BLaER1 (cell line): ENCODE measurements around the gene ZFP92.

Source experiments
- H3K27ac ChIP-seq: shearing (Covaris generic); formaldehyde crosslinking; 2 replicates; pipeline ENCODE4 v1.8.1; 2022
- H3K27me3 ChIP-seq: shearing (Covaris generic); formaldehyde crosslinking; 2 replicates; pipeline ENCODE4 v1.8.1; 2022
- H3K36me3 ChIP-seq: shearing (Covaris generic); formaldehyde crosslinking; 2 replicates; pipeline ENCODE4 v1.8.1; 2022
- H3K4me1 ChIP-seq: shearing (Covaris generic); formaldehyde crosslinking; 2 replicates; pipeline ENCODE4 v1.8.1; 2022
- H3K4me2 ChIP-seq: shearing (Covaris generic); formaldehyde crosslinking; 2 replicates; pipeline ENCODE4 v1.8.1; 2022
- H3K4me3 ChIP-seq: shearing (Covaris generic); formaldehyde crosslinking; 2 replicates; pipeline ENCODE4 v1.8.1; 2022
- H3K9ac ChIP-seq: shearing (Covaris generic); formaldehyde crosslinking; 2 replicates; pipeline ENCODE4 v1.8.1; 2022
- H3K9me3 ChIP-seq: shearing (Covaris generic); formaldehyde crosslinking; 2 replicates; pipeline ENCODE4 v1.8.1; 2022
- H4K20me1 ChIP-seq: shearing (Covaris generic); formaldehyde crosslinking; 2 replicates; pipeline ENCODE4 v1.8.1; 2022
- Cebpa-rat ChIP-seq: shearing (Covaris generic); IDR thresholded peaks from 2 replicates; pipeline ENCODE4 v1.8.1; 2022

The ZFP92 gene

DNA sequence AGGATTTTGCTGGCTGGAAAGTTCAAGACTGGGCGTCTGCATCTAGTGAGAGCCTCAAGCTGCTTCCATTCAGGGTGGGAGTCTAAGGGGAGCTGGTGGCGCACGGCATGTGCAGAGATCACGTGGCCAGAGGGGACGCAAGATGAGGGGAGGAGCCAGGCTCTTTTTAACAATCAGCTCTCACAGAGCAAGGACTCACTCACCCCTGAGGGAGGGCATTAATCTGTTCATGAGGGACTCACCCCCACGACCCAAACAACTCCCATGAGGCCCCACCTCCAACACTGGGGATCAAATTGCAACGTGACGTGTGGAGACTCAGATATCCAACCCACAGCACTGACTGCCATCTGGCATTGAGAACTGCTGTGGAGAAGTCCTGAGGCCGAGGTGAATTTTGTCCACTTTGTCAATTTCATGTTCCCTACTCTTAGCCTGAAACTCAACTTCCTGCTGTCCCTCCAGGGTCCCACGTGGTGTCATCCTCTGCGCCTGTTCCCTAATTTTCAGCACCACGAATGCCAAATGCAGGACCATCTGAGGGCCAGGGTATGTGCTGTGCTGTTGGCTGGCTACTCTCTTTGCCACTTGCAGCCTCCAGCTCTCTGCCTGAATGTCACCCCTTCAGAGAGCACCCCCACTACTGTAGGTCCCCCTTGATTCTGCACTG, 5.6 kb downstream of the ZFP92 start:
- no peak for TF ChIP-seq Cebpa-rat
- Histone ChIP-seq H4K20me1 (peaks cover 15% of the 10 kb centered on the region; the same call in 1 of the 2 replicates), H3K36me3 (no peaks in the 10 kb centered on the region), H3K4me2 (peak overlapping the region; percentile 18), H3K9me3 (peaks cover 16% of the 10 kb centered on the region; the same call in 1 of the 2 replicates), H3K27me3 (peaks cover 88% of the 10 kb centered on the region), H3K4me1 (peaks cover 22% of the 10 kb centered on the region), H3K4me3 (no peak overlapping the region), H3K27ac (no peak overlapping the region), H3K9ac (no peak overlapping the region)

DNA sequence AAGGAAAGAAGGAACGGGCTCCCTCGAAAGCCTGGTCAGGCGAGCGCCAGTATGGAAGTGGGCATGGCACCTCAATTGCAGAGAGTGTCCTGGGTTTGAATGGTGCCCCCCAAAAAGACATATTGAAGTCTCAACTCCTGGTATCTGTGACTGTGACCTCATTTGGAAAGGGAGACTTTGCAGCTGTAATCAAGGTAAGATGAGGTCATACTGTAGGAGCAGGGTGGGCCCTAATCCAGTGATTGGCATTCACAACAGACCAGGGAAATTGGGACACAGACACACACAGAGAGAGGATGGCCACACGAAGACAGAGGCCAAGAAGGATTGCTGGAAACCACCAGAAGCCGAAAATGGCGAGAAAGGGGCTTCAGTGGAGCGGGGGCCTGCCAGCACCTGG, 6.4 kb downstream of the ZFP92 start:
- H4K20me1 ChIP-seq: peaks cover 12% of the 10 kb centered on the region; the same call in 1 of the 2 replicates
- H3K36me3 ChIP-seq: no peaks in the 10 kb centered on the region

DNA sequence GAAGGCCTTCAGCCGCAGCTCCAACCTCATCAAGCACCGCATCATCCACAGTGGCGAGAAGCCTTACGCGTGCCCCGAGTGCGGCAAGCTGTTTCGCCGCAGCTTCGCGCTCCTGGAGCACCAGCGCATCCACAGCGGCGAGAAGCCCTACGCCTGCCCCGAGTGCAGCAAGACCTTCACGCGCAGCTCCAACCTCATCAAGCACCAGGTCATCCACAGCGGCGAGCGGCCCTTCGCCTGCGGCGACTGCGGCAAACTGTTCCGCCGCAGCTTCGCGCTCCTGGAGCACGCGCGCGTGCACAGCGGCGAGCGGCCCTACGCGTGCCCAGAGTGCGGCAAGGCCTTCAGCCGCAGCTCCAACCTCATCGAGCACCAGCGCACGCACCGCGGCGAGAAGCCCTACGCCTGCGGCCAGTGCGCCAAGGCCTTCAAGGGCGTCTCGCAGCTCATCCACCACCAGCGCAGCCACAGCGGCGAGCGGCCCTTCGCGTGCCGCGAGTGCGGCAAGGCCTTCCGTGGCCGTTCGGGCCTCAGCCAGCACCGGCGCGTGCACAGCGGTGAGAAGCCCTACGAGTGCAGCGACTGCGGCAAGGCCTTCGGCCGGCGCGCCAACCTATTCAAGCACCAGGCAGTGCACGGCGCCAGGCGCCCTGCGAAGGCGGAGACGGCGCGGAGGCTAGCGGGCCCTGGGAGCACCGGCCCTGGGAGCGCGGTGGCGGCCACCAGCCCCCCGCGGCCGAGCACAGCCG, 9.8 kb downstream of the ZFP92 start:
- H3K36me3 ChIP-seq: no peaks in the 10 kb centered on the region
- no peak overlapping the region for H3K9ac ChIP-seq
- H3K9me3 ChIP-seq: peaks cover 16% of the 10 kb centered on the region; the same call in 1 of the 2 replicates
- H3K4me2 ChIP-seq: no peak overlapping the region
- H3K4me1 ChIP-seq: peaks cover 18% of the 10 kb centered on the region
- H3K27me3 ChIP-seq: peaks cover 85% of the 10 kb centered on the region
- TF ChIP-seq Cebpa-rat: no peak
- H3K4me3 ChIP-seq: no peak overlapping the region
- no peak overlapping the region for H3K27ac ChIP-seq
- H4K20me1 ChIP-seq: no peaks in the 10 kb centered on the region

More for the DNA sequence above, 6.4 kb downstream of the ZFP92 start:
- no peak overlapping the region for H3K27ac ChIP-seq
- peak overlapping the region; percentile 24; the same call in 1 of the 2 replicates for H3K4me2 ChIP-seq
- peaks cover 16% of the 10 kb centered on the region; the same call in 1 of the 2 replicates for H3K9me3 ChIP-seq
- no peak for TF ChIP-seq Cebpa-rat
- H3K9ac ChIP-seq: no peak overlapping the region
- H3K4me3 ChIP-seq: no peak overlapping the region
- H3K4me1 ChIP-seq: peaks cover 18% of the 10 kb centered on the region
- H3K27me3 ChIP-seq: peaks cover 81% of the 10 kb centered on the region

DNA sequence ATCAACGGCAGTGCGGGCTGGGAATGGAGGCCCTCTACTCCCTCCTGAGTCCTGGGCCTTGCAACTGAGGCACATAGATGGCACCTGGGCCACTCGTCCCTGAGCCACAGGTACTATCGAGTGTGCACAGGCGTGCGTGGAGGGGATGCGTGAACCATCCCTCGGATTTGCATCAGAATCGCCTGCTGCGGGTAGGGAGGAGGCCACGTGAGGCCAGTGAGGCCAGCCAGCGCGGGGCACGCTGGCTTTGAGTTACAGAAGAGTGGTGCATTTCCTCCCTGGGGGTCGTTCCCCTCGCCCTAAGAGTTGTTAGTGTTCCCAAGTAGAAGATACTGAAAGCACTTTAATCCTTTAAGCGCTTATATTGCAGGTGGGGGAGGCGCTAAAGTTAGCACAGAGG, 10.6 kb downstream of the ZFP92 start:
- TF ChIP-seq Cebpa-rat: no peak
- Histone ChIP-seq H3K27me3 (peaks cover 85% of the 10 kb centered on the region), H3K4me3 (no peak overlapping the region), H3K9ac (no peak overlapping the region), H3K4me1 (peaks cover 15% of the 10 kb centered on the region), H3K36me3 (no peaks in the 10 kb centered on the region), H3K4me2 (no peak overlapping the region), H4K20me1 (no peaks in the 10 kb centered on the region), H3K27ac (no peak overlapping the region), H3K9me3 (peaks cover 16% of the 10 kb centered on the region; the same call in 1 of the 2 replicates)

DNA sequence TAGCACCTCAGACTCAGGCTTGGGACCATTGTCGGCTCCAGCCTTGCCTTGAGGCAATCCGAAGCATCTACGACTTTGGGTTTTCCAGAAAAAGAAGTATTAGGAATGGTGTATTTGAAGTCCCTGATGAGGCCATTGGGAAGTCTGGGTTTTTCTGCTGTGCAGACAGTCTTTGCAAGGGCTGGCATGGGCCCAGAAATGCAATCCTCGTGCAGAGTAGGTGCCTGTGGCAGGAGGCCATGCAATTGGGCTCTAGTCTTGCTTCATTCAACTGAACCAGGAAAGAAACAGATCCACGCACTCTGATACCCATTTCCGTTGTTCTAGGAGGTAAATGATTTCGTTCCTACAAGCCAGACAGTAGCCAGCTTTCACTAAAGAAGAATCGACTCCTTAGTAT, 12.4 kb downstream of the ZFP92 start:
- Histone ChIP-seq H3K36me3 (no peaks in the 10 kb centered on the region), H3K4me2 (no peak overlapping the region), H3K4me1 (no peaks in the 10 kb centered on the region), H3K9ac (no peak overlapping the region), H3K4me3 (no peak overlapping the region), H3K27me3 (peaks cover 82% of the 10 kb centered on the region), H4K20me1 (no peaks in the 10 kb centered on the region), H3K27ac (no peak overlapping the region), H3K9me3 (peaks cover 26% of the 10 kb centered on the region; the same call in 1 of the 2 replicates)
- no peak for TF ChIP-seq Cebpa-rat

DNA sequence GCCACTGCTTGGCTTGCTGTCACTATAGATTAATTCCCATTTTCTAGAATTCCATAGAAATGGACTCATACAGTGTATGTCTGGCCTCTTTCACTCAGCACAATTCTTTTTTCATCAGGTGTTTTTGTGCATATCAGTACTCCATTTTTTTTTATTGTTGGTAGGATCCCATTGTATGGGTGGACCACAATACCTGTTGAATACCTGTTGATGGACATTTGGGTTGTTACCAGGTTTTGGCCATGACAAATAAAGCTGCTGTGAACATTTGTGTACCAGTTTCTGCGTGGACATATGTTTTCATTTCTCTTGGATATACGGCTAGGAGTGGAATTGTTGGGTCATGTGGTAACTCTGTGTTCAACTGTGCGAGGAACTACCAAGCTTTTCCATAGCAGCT, 14.9 kb downstream of the ZFP92 start:
- no peak overlapping the region for H3K9ac ChIP-seq
- H4K20me1 ChIP-seq: no peaks in the 10 kb centered on the region

GRCh38 chrX:153430796-153431195, 19.5 kb downstream of the ZFP92 start:
- Histone ChIP-seq H3K4me3 (no peak overlapping the region), H3K4me1 (no peaks in the 10 kb centered on the region), H3K4me2 (no peak overlapping the region), H4K20me1 (no peaks in the 10 kb centered on the region), H3K9ac (no peak overlapping the region), H3K27ac (no peak overlapping the region), H3K27me3 (peaks cover 58% of the 10 kb centered on the region), H3K9me3 (peaks cover 35% of the 10 kb centered on the region), H3K36me3 (no peaks in the 10 kb centered on the region)
- TF ChIP-seq Cebpa-rat: no peak

More for the DNA sequence above, 14.9 kb downstream of the ZFP92 start:
- no peaks in the 10 kb centered on the region for H3K36me3 ChIP-seq
- no peaks in the 10 kb centered on the region for H3K4me1 ChIP-seq
- H3K27ac ChIP-seq: no peak overlapping the region
- peaks cover 66% of the 10 kb centered on the region for H3K27me3 ChIP-seq
- H3K4me3 ChIP-seq: no peak overlapping the region
- peaks cover 31% of the 10 kb centered on the region for H3K9me3 ChIP-seq
- no peak for TF ChIP-seq Cebpa-rat
- H3K4me2 ChIP-seq: no peak overlapping the region

DNA sequence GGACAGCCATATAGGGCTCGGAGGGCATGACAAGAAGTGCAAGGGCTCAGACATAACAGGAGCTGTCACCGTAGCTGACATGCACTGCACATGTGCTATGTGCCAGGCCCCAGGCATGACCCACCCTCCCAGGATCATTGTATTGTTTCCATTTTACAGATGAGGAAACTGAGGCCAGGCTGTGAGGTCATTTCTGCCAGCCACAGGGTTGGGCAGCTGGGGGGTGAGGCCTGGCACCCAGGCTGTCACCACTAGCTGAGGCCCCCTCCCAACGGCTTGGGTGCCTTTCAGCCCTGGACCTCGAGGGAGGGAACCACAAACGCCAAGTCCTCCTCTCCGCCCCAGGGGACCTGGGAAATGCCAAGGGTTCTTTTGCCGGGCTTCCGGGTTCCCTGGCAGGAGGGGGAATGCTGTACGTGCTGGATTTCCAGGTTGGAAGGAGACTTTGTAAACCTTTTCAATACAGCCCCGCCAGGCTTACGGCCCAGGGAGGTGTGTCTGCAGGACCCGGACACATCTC, 21.9 kb downstream of the ZFP92 start:
- Histone ChIP-seq H3K9me3 (peaks cover 30% of the 10 kb centered on the region), H3K27ac (no peak overlapping the region), H3K4me1 (no peaks in the 10 kb centered on the region), H3K4me2 (no peak overlapping the region), H3K9ac (no peak overlapping the region), H4K20me1 (no peaks in the 10 kb centered on the region), H3K4me3 (no peak overlapping the region), H3K36me3 (no peaks in the 10 kb centered on the region), H3K27me3 (peaks cover 39% of the 10 kb centered on the region)
- TF ChIP-seq Cebpa-rat: no peak

- no peaks in the 10 kb centered on the region for H4K20me1 ChIP-seq
- peaks cover 24% of the 10 kb centered on the region for H3K9me3 ChIP-seq
- no peak overlapping the region for H3K27ac ChIP-seq
- H3K4me3 ChIP-seq: no peak overlapping the region
- H3K4me2 ChIP-seq: no peak overlapping the region
- no peaks in the 10 kb centered on the region for H3K4me1 ChIP-seq
- H3K27me3 ChIP-seq: peaks cover 38% of the 10 kb centered on the region
- TF ChIP-seq Cebpa-rat: no peak
- H3K9ac ChIP-seq: no peak overlapping the region
- H3K36me3 ChIP-seq: no peaks in the 10 kb centered on the region
Measured at GRCh38 chrX:153433781-153434285, 22.6 kb downstream of the ZFP92 start.

DNA sequence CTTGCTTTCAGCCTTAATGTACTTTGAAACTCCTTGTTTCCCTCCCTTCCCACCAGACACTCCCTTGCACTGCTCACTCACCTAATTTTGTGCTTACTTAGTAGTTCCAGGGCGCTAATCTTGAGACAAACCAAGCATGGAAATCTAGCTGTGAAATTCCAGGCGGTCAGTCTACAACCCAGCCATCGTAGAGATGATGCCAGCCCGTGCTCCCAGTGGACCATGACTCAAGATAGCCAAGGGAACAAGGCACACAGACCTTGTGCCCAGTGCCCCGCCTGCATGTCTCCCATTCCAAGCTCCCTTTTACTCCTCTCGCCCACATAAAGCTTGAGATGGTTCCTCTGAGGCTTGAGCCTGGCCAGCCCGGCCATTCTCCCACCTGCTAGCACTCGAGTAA, 23.5 kb downstream of the ZFP92 start:
- Histone ChIP-seq H3K27me3 (peaks cover 36% of the 10 kb centered on the region), H3K9me3 (peaks cover 23% of the 10 kb centered on the region), H4K20me1 (no peaks in the 10 kb centered on the region), H3K27ac (no peak overlapping the region), H3K36me3 (no peaks in the 10 kb centered on the region), H3K4me2 (no peak overlapping the region), H3K4me3 (no peak overlapping the region), H3K9ac (no peak overlapping the region), H3K4me1 (no peaks in the 10 kb centered on the region)
- no peak for TF ChIP-seq Cebpa-rat
